Activated naive CD8-positive, alpha-beta T cell treated with anti-CD3 and anti-CD28 coated beads for 36 hours (primary cell): ENCODE results near the gene DDX10. TPM values are rescaled to one million over a fixed set of nuclear protein-coding genes. Genes with fewer than 3 reads are reported as not detected.
A peak's percentile ranks its signal among the peaks of the same experiment; 100 is the strongest.
"Not testable (repeated sequence)": the region's sequence is repeated elsewhere in the genome, so short reads cannot be mapped to it uniquely, and the experiment has no call there.

Source experiments
- DNase-seq: peaks from one replicate; pipeline ENCODE4 v3.0.0; 2021
- H3K27ac Mint-ChIP-seq: one replicate; pipeline ENCODE4 v1.8.0; 2022; ENCODE audit warnings: mild to moderate bottlenecking, moderate library complexity, mixed read lengths
- H3K27me3 Mint-ChIP-seq: one replicate; pipeline ENCODE4 v1.8.0; 2022; ENCODE audit warnings: mild to moderate bottlenecking, mixed read lengths
- H3K36me3 Mint-ChIP-seq: one replicate; pipeline ENCODE4 v1.8.0; 2021; ENCODE audit warnings: mild to moderate bottlenecking, mixed read lengths
- H3K4me1 Mint-ChIP-seq: one replicate; pipeline ENCODE4 v1.8.0; 2021; ENCODE audit warnings: mixed read lengths
- H3K4me3 Mint-ChIP-seq: one replicate; pipeline ENCODE4 v1.8.0; 2022; ENCODE audit warnings: mild to moderate bottlenecking, moderate library complexity, mixed read lengths
- H3K9me3 Mint-ChIP-seq: one replicate; pipeline ENCODE4 v1.8.0; 2022; ENCODE audit warnings: mixed read lengths
- total RNA-seq, 2 experiments: library from RNA; stranded (reverse); gene quantifications; one replicate each; pipeline ENCODE4 v1.2.3, GENCODE V29; 2021

DDX10 gene
- total RNA-seq, 2 experiments from 2014 or later = 55.7 to 56.0 TPM

DNA sequence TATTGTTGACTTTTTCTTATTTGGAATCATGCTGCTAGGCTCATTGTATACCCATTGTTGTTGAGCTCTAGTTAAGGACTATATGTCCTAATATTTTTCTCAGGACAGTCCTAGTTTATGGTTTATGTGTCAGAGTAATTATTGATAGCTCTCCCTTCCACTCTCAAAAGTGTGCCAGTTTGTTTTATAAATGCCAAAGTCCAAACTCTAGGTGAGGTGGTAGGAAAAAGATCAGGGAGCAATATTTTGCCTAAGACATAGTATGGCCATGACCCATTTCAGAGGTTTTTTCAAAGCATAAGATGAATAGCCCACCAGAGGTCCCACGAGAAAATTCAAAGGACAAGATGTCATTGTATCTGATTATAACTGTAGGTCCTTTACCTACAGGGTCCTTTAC, 20.9 kb upstream of the DDX10 start:
- Mint-ChIP-seq H3K27ac (no peak overlapping the region), H3K4me3 (no peak overlapping the region), H3K9me3 (no peaks in the 10 kb centered on the region), H3K36me3 (no peaks in the 10 kb centered on the region), H3K27me3 (no peaks in the 10 kb centered on the region), H3K4me1 (no peaks in the 10 kb centered on the region)
- DNase-seq = no peak

- Mint-ChIP-seq H3K27ac (no peak overlapping the region), H3K9me3 (no peaks in the 10 kb centered on the region), H3K4me3 (no peak overlapping the region), H3K27me3 (no peaks in the 10 kb centered on the region), H3K4me1 (no peaks in the 10 kb centered on the region), H3K36me3 (no peaks in the 10 kb centered on the region)
- no peak for DNase-seq
These were observed 18.9 kb upstream of the DDX10 start for GRCh38 chr11:108645970-108646369.

GRCh38 chr11:108647387-108647700, 17.5 kb upstream of the DDX10 start:
- DNase-seq = no peak
- no peak overlapping the region for H3K27ac Mint-ChIP-seq
- no peaks in the 10 kb centered on the region for H3K36me3 Mint-ChIP-seq
- H3K4me1 Mint-ChIP-seq = no peaks in the 10 kb centered on the region
- no peaks in the 10 kb centered on the region for H3K9me3 Mint-ChIP-seq
- no peak overlapping the region for H3K4me3 Mint-ChIP-seq
- no peaks in the 10 kb centered on the region for H3K27me3 Mint-ChIP-seq

DNA sequence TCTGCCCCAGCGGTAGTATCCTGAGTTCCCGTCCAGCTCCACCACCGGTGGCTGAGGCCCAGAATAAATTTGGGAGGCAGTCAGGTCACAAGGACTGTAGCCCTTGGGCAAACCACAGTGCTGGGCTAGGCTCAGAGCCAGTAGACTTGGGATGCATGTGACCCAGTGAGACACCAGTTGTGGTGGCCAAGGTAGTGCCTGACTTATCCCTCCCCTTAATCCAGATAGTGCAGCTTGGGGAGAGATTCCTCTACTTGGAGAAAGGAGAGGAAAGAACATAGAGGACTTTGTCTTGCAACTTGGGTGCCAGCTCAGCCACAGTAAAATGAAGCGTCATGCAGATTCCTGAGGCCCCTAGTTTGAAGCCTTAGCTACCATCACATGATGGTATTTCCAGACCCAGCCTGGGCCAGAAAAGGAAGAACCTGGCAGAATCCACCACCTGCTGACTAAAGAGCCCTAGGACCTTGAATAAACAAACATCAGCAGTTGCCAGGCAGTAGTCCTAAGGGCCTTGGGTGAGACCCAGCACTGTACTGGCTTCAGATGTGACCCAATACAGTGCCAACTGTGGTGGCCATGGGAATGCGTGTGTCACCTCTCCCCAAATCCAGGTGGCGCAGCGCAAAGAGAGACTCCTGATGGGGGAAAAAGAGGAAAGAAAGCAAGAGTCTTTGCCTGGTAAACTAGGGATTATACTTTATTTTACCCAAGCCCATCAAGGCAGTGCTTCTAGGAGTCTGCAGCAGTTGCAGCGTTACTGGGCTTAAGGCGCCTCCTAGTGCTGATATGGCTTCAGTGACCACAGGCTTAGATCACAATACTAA, 17.0 kb upstream of the DDX10 start:
- Mint-ChIP-seq H3K27me3 (no peaks in the 10 kb centered on the region), H3K4me1 (no peaks in the 10 kb centered on the region), H3K9me3 (no peaks in the 10 kb centered on the region), H3K4me3 (no peak overlapping the region), H3K27ac (no peak overlapping the region), H3K36me3 (no peaks in the 10 kb centered on the region)
- DNase-seq = peak; percentile 60

GRCh38 chr11:108648528-108648885, 16.4 kb upstream of the DDX10 start:
- Mint-ChIP-seq H3K9me3 (no peaks in the 10 kb centered on the region), H3K4me3 (no peak overlapping the region), H3K27ac (no peak overlapping the region), H3K36me3 (no peaks in the 10 kb centered on the region), H3K27me3 (no peaks in the 10 kb centered on the region), H3K4me1 (no peaks in the 10 kb centered on the region)
- DNase-seq = no peak

- not testable (repeated sequence) for DNase-seq, H3K36me3 Mint-ChIP-seq, H3K27me3 Mint-ChIP-seq, H3K27ac Mint-ChIP-seq, H3K9me3 Mint-ChIP-seq, H3K4me1 Mint-ChIP-seq, H3K4me3 Mint-ChIP-seq
These were observed 10.8 kb upstream of the DDX10 start for GRCh38 chr11:108654100-108654499.

DNA sequence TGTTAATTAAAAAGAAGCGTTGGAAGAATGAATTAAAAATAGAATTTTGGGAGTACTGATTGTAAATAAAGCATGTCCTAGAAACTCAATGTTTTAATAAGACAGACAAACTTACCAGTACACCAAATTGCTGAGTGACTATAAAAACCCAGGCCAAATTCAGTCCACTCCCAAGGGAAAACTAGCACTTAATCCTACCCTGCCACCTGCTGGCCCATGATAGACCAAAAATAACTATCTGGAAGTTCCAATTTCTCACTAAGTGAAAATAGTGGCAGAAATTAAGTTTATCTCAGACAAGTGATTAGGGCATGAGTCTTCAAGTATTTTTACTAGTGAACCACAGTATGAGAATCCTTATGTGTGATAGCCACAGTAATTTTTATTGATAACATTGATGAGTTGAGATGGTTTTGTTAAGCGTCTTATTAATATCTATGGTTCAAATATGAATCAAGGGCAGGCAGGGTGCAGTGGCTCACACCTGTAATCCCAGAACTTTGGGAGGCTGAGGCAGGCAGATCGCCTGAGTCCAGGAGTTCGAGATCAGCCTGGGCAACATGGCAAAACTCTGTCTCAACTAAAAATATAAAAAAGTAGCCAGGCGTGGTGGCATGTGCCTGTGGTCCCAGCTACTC, 9.8 kb upstream of the DDX10 start:
- peak; percentile 14 for DNase-seq
- Mint-ChIP-seq H3K27ac (no peak overlapping the region), H3K9me3 (no peaks in the 10 kb centered on the region), H3K36me3 (no peaks in the 10 kb centered on the region), H3K4me3 (no peak overlapping the region), H3K27me3 (peaks cover 4% of the 10 kb centered on the region), H3K4me1 (no peaks in the 10 kb centered on the region)

DNA sequence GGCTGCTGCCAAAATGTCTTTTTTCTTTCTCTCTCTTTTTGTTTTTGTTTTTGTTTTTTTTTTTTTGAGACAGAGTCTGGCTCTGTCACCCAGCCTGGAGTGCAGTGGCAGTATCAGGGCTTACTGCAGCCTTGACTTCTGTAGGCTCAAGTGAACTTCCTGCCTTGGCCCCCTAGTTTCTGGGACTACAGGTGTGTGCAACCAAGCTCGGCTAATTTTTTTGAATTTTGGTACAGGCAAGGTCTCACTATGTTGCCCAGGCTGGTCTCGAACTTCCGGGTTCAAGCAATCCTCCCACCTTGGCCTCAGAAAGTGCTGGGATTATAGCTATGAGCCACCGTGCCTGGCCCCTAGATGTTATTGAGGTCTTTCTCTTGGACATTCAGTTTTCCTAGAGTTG, 2.2 kb upstream of the DDX10 start:
- no peaks in the 10 kb centered on the region for H3K27me3 Mint-ChIP-seq
- no peak for DNase-seq
- H3K4me1 Mint-ChIP-seq = peaks cover 25% of the 10 kb centered on the region
- no peaks in the 10 kb centered on the region for H3K9me3 Mint-ChIP-seq
- no peak overlapping the region for H3K4me3 Mint-ChIP-seq
- peaks cover 20% of the 10 kb centered on the region for H3K36me3 Mint-ChIP-seq
- no peak overlapping the region for H3K27ac Mint-ChIP-seq

DNA sequence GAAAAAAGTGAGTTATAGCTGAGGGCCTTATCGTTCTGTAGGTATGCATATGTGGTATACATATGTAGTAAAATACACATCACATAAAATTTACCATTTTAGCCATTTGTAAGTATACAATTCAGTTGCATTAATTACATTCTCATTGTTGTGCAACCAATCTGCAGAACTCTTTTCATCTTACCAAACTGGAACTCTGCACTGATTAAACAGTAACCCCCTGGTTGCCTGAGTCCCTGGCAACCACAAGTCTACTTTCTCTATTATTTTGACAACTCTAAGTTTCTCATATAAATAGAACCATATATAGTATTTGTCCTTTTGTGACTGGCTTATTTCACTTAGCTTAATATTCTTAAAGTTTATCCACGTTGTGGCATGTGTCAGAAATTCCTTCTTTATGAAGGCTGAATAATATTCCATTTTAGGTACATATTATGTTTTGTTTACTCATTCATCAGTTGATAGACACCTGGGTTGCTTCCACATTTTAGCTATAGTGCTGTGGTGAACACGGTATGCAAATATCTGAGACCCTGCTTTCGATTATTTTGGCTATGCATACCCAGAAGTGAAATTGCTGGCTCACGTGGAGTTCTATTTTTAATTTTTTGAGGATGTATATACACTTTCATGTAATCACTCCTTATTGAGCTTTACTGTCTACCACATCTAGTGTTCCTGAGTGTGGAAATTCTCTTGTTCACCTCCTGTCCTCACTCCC, 1.6 kb upstream of the DDX10 start:
- H3K27ac Mint-ChIP-seq = no peak overlapping the region
- H3K4me1 Mint-ChIP-seq = peaks cover 29% of the 10 kb centered on the region
- no peak overlapping the region for H3K4me3 Mint-ChIP-seq
- H3K36me3 Mint-ChIP-seq = peaks cover 20% of the 10 kb centered on the region
- H3K27me3 Mint-ChIP-seq = no peaks in the 10 kb centered on the region
- no peaks in the 10 kb centered on the region for H3K9me3 Mint-ChIP-seq
- DNase-seq = no peak

GRCh38 chr11:108666373-108666772, 1.5 kb downstream of the DDX10 start:
- Mint-ChIP-seq H3K4me3 (peak overlapping the region; percentile 100), H3K27me3 (no peaks in the 10 kb centered on the region), H3K36me3 (peaks cover 36% of the 10 kb centered on the region), H3K9me3 (no peaks in the 10 kb centered on the region), H3K4me1 (peaks cover 41% of the 10 kb centered on the region), H3K27ac (peak overlapping the region; percentile 4)
- DNase-seq = no peak

DNA sequence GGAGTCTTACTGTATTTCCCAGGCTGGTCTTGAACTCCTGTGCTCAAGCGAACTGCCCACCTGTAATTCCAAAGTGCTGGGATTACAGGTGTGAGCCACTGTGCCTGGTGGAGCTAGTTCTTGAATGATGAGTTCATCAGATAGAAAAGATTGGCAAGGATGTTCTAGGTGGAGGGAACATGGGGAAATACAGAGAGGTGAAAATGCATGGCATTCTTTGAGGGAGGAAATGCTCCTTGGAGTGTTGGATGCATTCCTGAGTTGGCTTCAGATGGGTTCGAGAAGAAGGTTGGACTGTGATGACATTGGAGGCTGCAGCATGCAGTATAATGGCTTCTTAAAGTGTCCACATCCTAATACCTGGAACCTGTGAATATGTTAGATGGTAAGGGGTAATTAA, 4.4 kb downstream of the DDX10 start:
- Mint-ChIP-seq H3K27me3 (no peaks in the 10 kb centered on the region), H3K27ac (no peak overlapping the region), H3K9me3 (no peaks in the 10 kb centered on the region), H3K4me1 (peaks cover 48% of the 10 kb centered on the region), H3K36me3 (peaks cover 37% of the 10 kb centered on the region), H3K4me3 (no peak overlapping the region)
- DNase-seq = no peak

DNA sequence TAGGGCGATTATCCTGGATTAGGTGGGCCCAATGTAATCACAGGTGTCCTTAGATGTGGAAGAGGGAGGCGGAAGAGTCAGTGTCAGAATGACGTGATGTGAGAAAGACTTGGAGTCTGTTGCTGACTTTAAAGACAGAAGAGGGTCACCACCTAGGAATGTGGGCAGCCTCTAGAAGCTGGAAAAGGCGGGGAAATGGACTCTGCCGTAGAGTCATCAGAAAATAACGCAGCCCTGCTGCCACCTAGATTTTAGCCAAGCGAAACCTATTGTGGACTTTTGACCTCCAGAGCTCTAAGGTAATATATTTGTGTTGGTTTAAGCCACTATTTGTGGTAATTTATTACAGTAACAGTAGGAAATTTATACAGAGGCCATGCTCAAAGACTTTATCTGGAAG, 4.8 kb downstream of the DDX10 start:
- Mint-ChIP-seq H3K4me3 (no peak overlapping the region), H3K9me3 (no peaks in the 10 kb centered on the region), H3K27ac (no peak overlapping the region), H3K4me1 (peaks cover 46% of the 10 kb centered on the region), H3K27me3 (no peaks in the 10 kb centered on the region), H3K36me3 (peaks cover 39% of the 10 kb centered on the region)
- DNase-seq = no peak

- Mint-ChIP-seq H3K9me3 (no peaks in the 10 kb centered on the region), H3K27me3 (no peaks in the 10 kb centered on the region), H3K4me3 (no peak overlapping the region), H3K4me1 (peaks cover 47% of the 10 kb centered on the region), H3K36me3 (peaks cover 40% of the 10 kb centered on the region), H3K27ac (no peak overlapping the region)
- no peak for DNase-seq
These were observed 5.6 kb downstream of the DDX10 start for GRCh38 chr11:108670451-108670850.

DNA sequence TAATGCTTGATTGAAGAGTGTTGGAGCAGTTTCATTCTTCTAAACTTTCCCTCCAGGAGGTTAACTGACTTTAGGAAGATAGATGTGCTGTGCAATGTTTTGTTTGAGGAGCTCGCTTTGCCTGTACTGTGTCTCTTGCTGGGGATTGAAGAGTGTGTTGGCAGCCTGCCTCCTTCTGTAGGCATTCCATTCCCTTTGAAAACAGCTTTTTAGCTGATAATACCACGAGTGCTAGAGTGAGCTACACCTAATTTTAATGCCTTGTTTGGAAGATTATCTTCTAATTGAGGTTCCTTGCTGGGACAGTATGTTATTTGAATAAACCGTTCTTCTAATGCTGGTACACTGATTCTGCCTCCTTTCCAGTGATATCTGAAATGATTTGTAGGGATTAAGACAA, 7.2 kb downstream of the DDX10 start:
- H3K9me3 Mint-ChIP-seq = no peaks in the 10 kb centered on the region
- H3K27ac Mint-ChIP-seq = no peak overlapping the region
- H3K4me1 Mint-ChIP-seq = peaks cover 31% of the 10 kb centered on the region
- no peak for DNase-seq
- H3K36me3 Mint-ChIP-seq = peaks cover 28% of the 10 kb centered on the region
- H3K27me3 Mint-ChIP-seq = no peaks in the 10 kb centered on the region
- H3K4me3 Mint-ChIP-seq = no peak overlapping the region

DNA sequence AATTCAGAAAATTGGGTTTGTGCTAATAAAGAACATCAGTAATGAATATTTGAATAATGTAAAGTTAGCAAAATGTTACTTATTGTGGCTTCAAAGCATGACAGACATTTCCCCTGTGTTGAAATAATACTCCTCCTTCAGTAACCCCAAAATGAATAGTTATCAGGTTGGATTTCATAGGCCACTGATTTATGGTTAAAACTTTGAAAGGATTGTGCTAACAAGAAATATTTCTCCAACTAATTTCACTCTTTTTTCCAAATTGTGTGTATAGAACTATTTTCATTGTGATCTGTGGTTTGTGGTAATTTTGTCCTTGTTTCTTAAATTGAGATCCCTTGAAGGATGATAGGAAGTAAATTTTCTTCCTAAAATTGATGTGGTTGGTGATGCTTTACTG, 7.9 kb downstream of the DDX10 start:
- DNase-seq = no peak
- Mint-ChIP-seq H3K4me1 (peaks cover 24% of the 10 kb centered on the region), H3K4me3 (no peak overlapping the region), H3K36me3 (peaks cover 29% of the 10 kb centered on the region), H3K27ac (no peak overlapping the region), H3K9me3 (no peaks in the 10 kb centered on the region), H3K27me3 (no peaks in the 10 kb centered on the region)

DNA sequence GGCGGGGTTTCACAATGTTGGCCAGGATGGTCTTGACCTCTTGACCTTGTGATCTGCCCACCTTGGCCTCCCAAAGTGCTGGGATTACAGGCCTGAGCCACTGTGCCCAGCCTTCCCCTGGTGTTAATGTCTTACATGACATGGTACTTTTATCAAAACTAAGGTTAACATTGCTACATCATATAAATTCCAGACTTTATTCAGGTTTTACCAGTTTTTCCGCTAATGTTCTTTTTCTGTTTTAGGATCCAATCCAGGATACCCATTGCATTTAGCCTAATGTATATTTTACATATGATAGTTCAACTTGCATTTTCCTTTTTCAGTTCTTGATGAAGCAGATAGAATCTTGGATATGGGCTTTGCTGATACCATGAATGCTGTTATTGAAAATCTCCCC, 14.2 kb downstream of the DDX10 start:
- H3K36me3 Mint-ChIP-seq = peaks cover 38% of the 10 kb centered on the region

More for the DNA sequence above, 14.2 kb downstream of the DDX10 start:
- Mint-ChIP-seq H3K27me3 (no peaks in the 10 kb centered on the region), H3K4me3 (no peak overlapping the region), H3K9me3 (no peaks in the 10 kb centered on the region), H3K4me1 (peaks cover 12% of the 10 kb centered on the region), H3K27ac (no peak overlapping the region)
- no peak for DNase-seq
